Measurements from ENCODE around the gene UGGT1.
A peak's percentile ranks its signal among the peaks of the same experiment; 100 is the strongest.

The UGGT1 gene

GRCh38 chr2:128153786-128154185 lies 62.8 kb downstream of the UGGT1 start:
- no peak for TF ChIP-seq GATA2 (IDR thresholded peaks at IDR 0.05; ENCODE audit: low read depth, low read length)
- TF ChIP-seq GATA3 (IDR thresholded peaks at IDR 0.05; ENCODE audit: low read depth, low read length): no peak

DNA sequence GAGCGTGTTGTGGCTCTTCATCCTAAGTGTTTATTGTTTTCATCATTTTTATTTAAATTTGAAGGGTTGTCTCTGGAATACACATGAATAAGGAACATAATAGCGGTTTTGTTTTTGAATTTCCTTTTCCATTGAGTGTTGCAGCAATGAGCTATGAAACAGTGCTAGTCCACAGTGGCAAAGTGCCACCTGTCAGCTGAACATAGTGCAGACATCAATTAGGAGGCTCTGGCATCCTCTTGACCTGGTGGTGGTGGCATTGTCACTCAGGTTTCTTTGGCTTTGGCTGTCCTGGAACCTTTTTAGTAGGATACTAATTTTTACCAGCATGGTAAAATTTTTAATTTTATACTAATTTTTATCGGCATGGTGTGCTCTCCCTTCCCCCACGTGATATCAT lies 63.2 kb downstream of the UGGT1 start:
- TF ChIP-seq GATA2 (IDR thresholded peaks at IDR 0.05; ENCODE audit: low read depth, low read length) (no peak), GATA3 (IDR thresholded peaks at IDR 0.05; ENCODE audit: low read depth, low read length) (no peak)

DNA sequence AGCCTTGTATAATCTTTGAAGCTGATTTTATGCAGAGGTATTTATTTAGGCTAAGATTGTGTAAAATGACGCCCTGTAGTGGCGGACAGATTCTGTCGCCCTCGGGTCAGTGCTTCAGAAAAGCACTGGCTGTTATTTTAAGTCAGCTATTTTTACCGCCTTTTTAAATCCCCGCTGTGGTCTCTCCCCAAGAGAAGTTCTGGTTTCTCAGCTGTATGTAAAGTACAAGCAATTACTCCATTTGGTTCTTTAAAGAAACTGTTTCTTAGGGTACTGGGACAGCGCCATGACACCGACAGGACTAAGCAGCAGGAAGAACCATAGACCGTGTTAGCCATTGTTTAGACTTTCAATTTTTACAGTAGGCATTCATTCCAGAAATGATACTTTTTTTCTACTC lies 65.0 kb downstream of the UGGT1 start:
- no peak for TF ChIP-seq GATA3 (IDR thresholded peaks at IDR 0.05; ENCODE audit: low read depth, low read length)
- TF ChIP-seq GATA2 (IDR thresholded peaks at IDR 0.05; ENCODE audit: low read depth, low read length): no peak

- TF ChIP-seq GATA2 (IDR thresholded peaks at IDR 0.05; ENCODE audit: low read depth, low read length): peak; percentile 49
- peak; percentile 81 for TF ChIP-seq GATA3 (IDR thresholded peaks at IDR 0.05; ENCODE audit: low read depth, low read length)
These were observed 65.8 kb downstream of the UGGT1 start for GRCh38 chr2:128156812-128157211.

DNA sequence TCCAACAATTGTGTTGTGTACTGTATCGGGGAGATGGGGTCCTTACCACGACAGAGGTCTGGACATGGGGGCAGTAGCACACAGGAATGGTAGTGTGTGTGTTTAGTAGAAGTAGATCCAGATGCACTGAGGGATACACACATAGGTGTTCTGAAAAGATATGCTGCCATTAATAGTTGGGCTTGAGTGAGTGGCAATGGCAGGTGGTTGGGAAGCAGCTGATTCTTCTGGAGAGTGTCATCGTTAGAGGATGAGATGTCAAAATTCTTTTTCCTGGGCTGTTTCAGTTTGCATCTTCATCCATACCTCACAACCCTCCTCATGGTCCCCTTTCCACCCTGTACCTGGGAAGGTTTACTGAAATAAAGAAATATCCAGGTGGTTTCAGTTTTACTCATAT lies 66.6 kb downstream of the UGGT1 start:
- no peak for TF ChIP-seq GATA2 (IDR thresholded peaks at IDR 0.05; ENCODE audit: low read depth, low read length)
- TF ChIP-seq GATA3 (IDR thresholded peaks at IDR 0.05; ENCODE audit: low read depth, low read length): no peak

- TF ChIP-seq GATA3 (IDR thresholded peaks at IDR 0.05; ENCODE audit: low read depth, low read length) (no peak), GATA2 (IDR thresholded peaks at IDR 0.05; ENCODE audit: low read depth, low read length) (no peak)
These were observed 67.2 kb downstream of the UGGT1 start for GRCh38 chr2:128158176-128158575.

DNA sequence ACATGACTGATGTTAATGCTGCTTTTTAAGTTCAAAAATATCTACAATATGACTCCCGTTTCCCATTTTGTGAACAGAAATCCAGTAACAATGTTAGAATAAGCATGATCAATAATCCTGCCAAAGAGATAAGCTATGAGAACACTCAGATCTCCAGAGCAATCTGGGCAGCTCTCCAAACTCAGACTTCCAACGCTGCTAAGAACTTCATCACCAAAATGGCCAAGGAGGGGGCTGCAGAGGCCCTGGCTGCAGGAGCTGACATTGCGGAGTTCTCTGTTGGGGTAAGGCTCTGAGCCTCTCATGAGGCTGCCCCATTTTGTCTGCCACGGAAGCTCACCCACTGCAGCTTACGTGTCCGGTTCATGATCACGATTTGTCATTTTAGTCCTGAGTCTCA lies 68.4 kb downstream of the UGGT1 start:
- TF ChIP-seq GATA2 (IDR thresholded peaks at IDR 0.05; ENCODE audit: low read depth, low read length): no peak
- no peak for TF ChIP-seq GATA3 (IDR thresholded peaks at IDR 0.05; ENCODE audit: low read depth, low read length)

DNA sequence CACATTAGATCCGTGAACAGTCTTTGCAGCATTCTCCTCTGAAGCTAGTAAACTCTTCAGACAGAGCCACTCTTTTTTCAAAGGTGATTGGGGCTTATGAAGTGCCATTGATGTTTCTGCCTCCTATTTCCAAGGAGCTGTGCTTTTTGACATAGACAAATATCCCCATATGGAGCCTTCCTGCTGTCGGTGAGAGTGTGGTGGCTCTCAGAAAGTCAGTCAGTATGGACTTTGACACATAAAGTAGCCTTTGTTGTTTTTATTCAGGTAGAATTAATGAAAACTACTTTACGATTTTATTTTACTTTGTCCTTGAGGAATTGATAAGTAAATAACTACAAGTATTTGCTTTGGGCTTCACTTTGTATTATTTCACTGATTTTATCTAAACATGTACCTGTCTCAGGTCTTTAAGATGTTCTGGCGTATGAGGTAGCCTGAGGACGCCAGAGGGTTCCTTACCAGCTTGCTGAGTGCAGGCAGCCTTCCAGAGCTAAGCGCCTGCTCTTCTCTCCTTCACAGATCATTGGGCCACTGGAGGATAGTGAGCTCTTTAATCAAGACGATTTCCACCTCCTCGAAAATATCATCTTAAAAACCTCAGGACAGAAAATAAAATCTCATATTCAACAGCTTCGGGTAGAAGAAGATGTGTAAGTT lies 69.7 kb downstream of the UGGT1 start:
- TF ChIP-seq GATA2 (IDR thresholded peaks at IDR 0.05; ENCODE audit: low read depth, low read length) (no peak), GATA3 (IDR thresholded peaks at IDR 0.05; ENCODE audit: low read depth, low read length) (no peak)

DNA sequence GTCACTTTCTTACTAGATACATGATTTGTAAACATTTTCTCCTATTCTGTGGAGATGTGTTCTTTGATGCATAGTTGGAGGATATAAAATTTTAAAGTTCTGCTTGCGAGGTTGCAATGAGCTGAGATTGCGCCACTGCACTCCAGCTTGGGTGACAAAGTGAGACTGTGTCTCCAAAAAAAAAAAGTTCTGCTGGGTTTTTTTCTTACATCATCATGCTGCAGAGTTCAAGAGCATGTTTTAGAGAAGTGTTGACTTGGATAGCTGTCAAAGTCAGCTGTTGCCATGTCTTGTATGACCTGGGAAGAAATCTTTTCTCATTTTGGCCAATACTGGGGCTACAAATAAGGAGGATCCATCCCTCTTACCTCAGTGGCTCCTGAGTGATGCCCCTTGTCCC lies 71.3 kb downstream of the UGGT1 start:
- TF ChIP-seq GATA2 (IDR thresholded peaks at IDR 0.05; ENCODE audit: low read depth, low read length) (no peak), GATA3 (IDR thresholded peaks at IDR 0.05; ENCODE audit: low read depth, low read length) (no peak)

DNA sequence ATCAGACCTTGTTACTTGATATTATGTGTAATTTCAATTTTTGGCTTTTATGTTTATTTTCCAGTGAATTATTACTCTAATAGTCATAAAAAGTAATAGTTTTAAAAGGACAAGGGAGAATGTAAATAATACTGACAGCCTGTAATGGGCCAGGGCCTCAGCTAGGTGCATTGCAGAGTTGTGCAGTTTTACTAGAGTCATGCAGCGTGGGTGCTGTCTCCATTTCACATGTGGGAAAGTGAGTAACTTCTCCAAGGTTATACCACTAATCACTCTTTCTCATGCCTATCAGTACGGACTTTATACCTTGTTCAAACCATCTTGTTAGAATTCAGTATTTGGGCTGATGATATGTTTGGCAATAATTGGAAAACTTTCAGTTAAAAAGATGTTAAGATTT lies 73.3 kb downstream of the UGGT1 start:
- no peak for TF ChIP-seq GATA2 (IDR thresholded peaks at IDR 0.05; ENCODE audit: low read depth, low read length)
- no peak for TF ChIP-seq GATA3 (IDR thresholded peaks at IDR 0.05; ENCODE audit: low read depth, low read length)

DNA sequence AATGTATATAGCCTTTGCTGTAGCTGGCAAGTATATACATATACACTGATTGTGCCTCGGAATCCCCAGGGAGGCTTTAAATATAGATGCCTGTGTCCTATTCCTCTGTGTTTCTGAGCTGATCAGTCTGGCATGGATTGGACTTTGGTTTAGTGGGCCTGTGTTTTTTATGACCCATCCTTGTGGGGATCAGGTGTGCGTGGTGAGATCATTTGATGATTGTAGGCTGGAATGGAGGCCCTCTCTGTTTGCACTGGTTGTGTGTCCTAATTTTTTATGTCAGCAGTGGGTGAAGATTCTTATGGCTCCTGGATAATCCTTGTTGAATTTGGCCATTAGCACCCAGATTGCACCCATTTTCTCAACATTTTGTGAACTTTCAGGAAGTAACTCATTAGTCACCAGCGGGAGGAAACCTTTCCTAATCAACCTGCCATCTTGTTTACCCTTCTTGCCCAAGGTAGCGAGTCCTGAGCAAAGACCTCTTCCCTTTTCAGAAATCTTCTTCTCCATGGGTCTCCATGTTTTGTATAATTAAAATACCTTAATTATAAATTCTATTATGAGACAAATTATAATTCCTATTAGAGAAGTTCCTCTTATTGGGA lies 75.8 kb downstream of the UGGT1 start:
- TF ChIP-seq GATA3 (IDR thresholded peaks at IDR 0.05; ENCODE audit: low read depth, low read length) (no peak), GATA2 (IDR thresholded peaks at IDR 0.05; ENCODE audit: low read depth, low read length) (no peak)

DNA sequence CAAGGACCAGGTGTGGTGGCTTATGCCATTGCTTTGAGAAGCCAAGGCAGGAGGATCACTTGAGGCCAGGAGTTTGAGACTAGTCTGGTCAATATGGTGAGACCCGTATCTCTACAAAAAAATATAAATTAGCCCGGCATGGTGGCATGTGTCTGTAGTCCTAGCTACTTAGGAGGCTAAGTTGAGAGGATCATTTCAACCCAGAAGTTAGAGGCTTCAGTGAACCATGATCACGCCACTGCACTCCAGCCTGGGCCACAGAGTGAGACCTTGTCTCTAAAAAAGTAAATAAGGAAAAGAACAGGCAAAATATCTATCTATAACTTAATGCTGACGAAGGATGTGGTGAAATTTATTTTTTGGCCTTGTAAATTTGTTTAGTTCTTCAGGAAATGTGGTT lies 78.1 kb downstream of the UGGT1 start:
- TF ChIP-seq GATA2 (IDR thresholded peaks at IDR 0.05; ENCODE audit: low read depth, low read length) (no peak), GATA3 (IDR thresholded peaks at IDR 0.05; ENCODE audit: low read depth, low read length) (no peak)

GRCh38 chr2:128169497-128169896 lies 78.5 kb downstream of the UGGT1 start:
- no peak for TF ChIP-seq GATA3 (IDR thresholded peaks at IDR 0.05; ENCODE audit: low read depth, low read length)
- TF ChIP-seq GATA2 (IDR thresholded peaks at IDR 0.05; ENCODE audit: low read depth, low read length): no peak

GRCh38 chr2:128169933-128170709 lies 79.1 kb downstream of the UGGT1 start:
- TF ChIP-seq GATA2 (IDR thresholded peaks at IDR 0.05; ENCODE audit: low read depth, low read length) (no peak), GATA3 (IDR thresholded peaks at IDR 0.05; ENCODE audit: low read depth, low read length) (no peak)

GRCh38 chr2:128170776-128171175 lies 79.8 kb downstream of the UGGT1 start:
- no peak for TF ChIP-seq GATA2 (IDR thresholded peaks at IDR 0.05; ENCODE audit: low read depth, low read length)
- TF ChIP-seq GATA3 (IDR thresholded peaks at IDR 0.05; ENCODE audit: low read depth, low read length): no peak

Measured in SH-SY5Y (cell line).